Peyer's patch (tissue), 4 donors: Measurements from ENCODE around the gene MASP1.

Source experiments
- CTCF ChIP-seq, 6 experiments: fragments of 450-650 bp in 4 of 6; fragments of 200-600 bp in 2 of 6; sonication (generic) in 1 of 6; IDR thresholded peaks; one replicate each; pipeline ENCODE4 v1.5.1; 2017 to 2019; ENCODE audit warnings: antibody characterized with exemption in 6 of 6, mild to moderate bottlenecking in 3 of 6, moderate library complexity in 1 of 6
- POLR2A ChIP-seq, 2 donors: fragments of 450-650 bp; IDR thresholded peaks; one replicate each; pipeline ENCODE4 v1.5.1; 2017; ENCODE audit warnings: antibody characterized with exemption in 2 of 2, mild to moderate bottlenecking in 2 of 2, moderate library complexity in 2 of 2

DNA sequence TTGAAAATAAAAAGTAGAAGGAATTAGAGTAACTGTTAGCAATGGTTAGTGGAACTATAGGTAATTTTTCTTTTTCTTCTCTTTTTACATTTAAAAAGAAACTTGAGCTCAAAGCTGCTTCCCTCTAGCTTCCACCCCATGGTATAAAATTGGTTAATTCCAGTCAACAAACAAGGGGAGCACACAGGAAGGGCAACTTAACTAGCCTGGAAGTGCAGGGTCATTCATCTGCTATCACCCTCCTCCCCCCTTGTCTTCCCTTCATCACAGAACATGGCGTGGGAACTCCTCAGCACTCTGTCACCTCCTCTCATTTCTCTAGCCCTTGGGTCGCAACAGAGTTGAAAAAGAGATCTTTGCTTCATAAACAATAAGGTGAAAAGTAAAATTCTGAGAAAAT, 20.0 kb downstream of the MASP1 start:
- TF ChIP-seq CTCF (IDR thresholded peaks at IDR 0.05) (no peak), POLR2A (IDR thresholded peaks at IDR 0.05) (no peak)
